HG02759 (cell line): ENCODE results near the gene HIRA.

Experiments
- ATAC-seq: cut with Tn5 transposase; IDR thresholded peaks from one replicate; pipeline ENCODE4 v1.9.1; 2021; ENCODE audit warnings: mild to moderate bottlenecking, moderate library complexity; ENCODE audit not compliant: unreplicated experiment

Gene HIRA

DNA sequence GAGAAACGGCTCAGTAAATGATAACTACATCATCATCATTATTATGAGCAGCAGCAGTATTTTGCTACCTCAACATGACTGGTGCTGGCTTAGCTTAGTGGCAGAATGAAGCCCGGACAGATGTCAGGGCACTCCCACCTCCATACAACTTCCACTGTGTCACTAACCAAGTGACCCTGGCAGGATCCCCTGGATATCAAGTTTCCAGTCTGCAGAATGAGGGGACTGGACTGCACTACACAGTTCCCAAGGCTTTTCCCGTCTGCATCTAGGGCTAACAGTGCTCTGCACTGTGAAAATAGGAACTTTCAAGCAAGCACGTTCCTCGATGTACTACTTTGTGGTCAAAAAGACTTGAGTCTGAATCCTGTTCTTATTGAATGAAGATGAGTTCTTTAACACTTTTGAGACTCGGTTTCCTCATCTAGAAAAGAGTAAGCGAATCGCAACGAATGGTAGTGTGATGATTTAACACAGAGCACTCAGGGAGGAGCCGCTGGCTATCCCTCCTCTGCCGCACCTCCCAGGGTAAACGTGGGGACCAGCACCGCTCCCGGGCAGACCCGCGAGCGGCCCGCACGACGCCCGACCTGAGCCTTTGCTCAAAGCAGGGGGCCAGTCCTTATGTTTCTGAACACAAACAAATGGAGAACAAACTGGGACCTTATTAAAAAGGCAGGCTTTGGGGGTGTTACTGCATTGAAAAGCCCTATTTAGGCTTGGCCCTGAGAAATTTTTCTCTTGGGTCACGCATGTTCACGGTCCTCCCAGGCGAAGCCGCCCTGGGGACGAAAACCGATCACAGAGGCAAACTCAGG is 140.9 kb downstream of the HIRA start:
- no peak for ATAC-seq

GRCh38 chr22:19289475-19290161 is 141.9 kb downstream of the HIRA start:
- ATAC-seq = no peak

- ATAC-seq = no peak
These were observed 143.6 kb downstream of the HIRA start for GRCh38 chr22:19287889-19288288.

GRCh38 chr22:19287076-19287707 is 144.3 kb downstream of the HIRA start:
- no peak for ATAC-seq

GRCh38 chr22:19285831-19286230 is 145.7 kb downstream of the HIRA start:
- no peak for ATAC-seq
